HG02678 (cell line): ENCODE measurements around the gene ITGB3.
"Not testable (repeated sequence)": the region's sequence is repeated elsewhere in the genome, so short reads cannot be mapped to it uniquely, and the experiment has no call there.

ENCODE experiments used
- ATAC-seq: cut with Tn5 transposase; IDR thresholded peaks from one replicate; pipeline ENCODE4 v1.9.1; 2021; ENCODE audit warnings: mild to moderate bottlenecking, moderate library complexity; ENCODE audit not compliant: unreplicated experiment

ITGB3 gene

DNA sequence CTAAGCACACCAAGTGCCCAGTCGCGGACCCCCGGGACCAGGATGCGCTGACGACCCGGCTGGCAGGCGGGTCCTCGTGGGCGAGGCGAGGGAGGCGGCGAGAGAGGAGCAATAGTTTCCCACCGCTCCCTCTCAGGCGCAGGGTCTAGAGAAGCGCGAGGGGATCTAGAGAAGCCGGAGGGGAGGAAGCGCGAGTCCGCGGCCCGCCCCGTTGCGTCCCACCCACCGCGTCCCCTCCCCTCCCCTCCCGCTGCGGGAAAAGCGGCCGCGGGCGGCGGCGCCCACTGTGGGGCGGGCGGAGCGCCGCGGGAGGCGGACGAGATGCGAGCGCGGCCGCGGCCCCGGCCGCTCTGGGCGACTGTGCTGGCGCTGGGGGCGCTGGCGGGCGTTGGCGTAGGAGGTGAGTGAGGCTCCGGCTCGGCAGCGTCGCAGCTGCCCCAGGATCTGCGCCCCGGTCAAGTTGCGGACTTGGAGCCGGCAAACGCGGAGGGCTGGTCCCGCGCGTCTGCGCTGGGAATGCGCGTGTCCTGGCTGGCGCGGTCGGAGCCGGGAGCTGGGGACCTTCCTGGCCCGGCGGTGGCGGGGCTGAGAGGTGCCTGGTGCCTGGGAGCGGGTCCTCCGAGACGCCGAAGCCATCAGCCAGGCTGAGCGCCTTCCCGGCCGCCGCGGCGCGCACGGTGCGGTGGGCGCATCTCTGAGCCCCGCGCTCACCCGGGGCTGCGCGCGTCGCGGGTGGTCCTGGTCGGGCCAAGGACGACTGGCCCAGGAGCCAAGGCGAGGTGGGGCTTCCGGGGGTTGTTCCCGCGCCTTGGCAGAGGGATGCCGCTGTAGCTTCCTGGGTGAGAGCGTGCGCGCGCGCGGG lies at the start of gene ITGB3:
Gene ITGB3, plus strand, starts transcription at position 287 of the 862 bp plus-strand sequence. Its CDS starts 35 bp downstream, at position 322.
- peak; percentile 85 for ATAC-seq

DNA sequence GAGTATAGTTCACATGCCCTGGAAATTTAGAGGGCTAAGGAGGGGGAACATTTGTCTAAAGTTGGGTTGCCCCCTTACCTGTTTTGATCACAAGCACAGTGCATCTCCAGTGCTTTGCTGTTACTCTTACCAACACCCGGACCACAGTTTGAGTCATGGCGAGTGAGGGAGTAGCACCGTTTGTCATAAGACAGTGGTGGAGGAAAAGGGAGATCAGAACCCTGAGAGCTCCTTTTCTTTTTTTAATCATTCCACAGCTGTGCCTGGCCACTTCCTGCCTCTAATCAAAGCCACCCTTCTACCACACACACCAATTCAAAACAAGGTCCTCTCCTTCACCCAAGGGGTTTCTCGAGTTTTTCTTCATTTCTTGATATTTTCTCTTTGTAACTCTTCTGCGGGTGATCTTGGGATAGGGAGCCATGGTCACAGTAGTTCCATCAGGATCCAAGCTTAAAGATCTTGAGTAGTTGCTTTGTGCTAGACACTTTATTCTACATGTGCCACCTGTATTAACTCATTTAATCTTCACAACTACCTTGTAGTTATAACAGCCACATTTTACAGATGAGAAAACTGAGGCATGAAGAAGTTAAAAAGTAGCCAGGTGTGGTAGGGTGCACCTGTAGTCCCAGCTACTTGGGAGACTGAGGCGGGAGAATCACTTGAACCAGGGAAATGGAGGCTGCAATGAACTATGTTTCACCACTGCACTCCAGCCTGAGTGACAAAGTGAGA lies 49.5 kb upstream of the ITGB3 start:
- ATAC-seq, result no peak

DNA sequence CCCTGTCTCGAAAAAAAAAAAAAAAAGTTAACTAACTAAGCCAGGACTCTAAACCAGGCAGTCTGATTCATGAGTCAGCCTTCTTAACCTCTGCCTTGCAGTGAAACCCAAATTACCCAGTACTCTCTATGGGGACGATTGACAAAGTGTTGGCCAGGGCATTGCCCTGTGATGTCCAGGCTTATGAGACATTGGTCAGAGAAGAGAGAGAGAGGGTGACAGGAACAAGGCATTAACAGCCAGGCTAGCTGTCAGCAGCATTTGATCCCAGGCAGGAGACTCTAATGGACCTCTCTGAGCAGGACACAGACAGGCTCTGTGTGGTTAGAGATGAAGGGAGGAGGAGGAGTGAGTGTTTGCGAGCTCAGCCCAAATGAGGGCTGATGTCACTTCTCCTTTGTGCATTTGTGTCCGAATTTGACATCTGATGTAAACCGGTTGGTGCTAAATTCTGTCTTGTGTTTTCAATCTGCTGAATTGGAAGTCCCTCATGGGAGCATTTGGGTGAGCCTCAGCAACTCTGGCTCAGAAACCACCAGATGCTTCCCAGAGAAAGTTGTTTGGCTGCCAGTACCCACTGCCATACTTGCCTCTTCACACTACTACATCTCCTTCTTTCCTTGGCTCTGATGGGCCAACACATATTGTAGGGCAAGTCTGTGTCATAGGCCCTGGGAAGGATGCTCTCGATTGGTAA lies 48.8 kb upstream of the ITGB3 start:
- ATAC-seq, result peak; percentile 47

DNA sequence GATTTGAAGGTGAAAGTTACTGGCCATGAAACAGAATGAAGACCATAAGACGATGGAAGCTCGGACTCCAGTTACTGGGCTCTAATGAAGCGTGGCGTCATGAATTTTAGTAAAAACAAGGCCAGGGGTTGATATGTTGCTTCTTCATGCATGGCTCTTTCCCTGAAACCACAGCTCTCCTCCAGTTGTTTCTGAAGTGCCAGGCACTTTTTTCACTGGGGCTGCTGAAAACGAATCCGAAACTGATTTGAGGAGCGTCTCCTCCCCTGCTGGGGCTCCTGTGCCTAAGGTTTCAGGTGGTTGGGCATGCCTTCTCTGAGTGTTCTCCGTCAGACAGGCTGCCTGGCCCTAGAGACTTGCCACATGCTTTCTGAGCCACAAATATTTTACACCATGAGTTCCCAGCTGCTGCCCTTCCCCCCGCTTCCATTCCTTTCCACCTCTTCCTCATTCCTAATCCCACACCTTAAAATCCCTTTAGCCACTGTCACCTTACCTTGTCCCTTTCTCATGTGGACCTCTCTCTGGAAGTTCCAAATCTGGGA lies 48.1 kb upstream of the ITGB3 start:
- ATAC-seq, result peak; percentile 44

DNA sequence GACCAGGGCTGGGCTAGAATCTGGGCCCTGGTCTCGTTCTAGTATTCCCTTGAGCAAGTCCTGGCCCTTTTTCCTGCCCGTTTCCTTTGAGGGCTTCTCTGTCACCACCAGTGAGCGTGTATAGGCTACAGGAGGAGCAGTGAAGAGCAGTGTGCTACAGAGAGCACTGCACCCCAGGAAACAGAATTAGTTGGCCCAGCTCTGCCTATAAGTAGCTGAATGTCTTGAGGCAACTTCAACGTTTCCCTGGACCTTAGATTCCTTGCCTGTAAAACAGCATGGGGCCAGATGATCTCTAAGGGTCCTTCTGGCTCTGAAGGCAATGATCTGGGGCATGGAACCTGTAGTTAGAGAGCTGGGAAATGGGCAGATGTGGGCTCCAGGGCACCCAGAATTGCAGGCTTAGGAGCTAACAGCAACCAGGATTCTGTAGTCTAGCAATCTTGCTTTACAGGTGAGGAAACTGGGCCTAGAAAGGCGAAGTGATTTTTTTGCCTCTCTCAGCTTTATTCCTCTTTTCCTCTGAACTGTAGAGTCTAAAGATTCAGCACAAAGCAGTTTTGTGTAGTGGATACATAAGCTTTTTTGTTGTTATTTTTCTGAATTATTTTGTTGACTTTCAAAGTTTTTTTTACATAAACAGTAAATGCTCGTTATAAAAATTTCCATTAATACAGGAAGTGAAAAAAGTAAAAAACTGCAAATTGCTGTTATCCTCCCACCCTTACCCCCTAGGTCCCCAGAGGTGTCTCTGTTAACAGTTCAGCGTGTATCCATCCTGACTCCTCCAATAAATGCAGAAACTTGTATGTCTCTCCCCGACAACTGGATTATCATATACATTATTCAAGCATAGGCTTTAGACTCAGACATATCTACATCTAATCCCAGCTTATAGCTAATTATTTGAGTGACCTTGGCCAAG lies 46.2 kb upstream of the ITGB3 start:
- ATAC-seq, result no peak

DNA sequence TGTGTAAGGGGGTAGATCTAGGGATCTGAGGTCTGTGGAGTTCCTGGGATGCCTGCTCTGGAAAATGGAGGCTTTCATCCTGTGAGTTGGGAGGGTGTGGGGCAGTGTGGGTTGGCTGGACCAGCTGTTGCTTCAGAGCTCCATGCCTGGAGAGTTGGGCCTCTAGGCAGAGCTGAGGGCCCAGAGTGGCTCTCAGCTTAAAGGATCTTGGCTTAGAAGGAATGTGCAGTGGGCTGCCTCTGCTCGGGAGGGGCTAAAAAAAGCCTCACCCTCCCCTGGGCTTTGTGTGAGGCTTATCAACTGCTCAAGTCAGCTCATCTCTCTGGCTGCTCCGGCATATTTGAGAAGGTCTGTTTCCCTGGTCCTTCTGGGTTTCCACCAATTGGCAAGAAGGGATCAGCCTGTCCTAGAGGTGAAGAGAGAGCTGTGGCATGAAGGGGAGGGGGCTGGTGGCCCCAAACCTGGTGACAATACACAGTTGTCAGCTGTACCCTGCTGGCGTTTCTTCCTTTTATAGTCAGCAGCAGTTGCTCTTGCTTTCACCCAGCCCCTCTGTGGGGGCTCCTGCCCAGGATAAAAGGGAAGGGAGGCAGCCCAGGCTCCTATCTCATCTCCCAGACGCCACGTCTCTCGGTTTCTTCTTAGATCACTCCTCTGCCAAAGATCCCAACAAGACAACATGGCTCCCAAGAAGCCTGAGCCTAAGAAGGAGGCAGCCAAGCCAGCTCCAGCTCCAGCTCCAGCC lies 44.7 kb upstream of the ITGB3 start, which contains the start of gene MYL4:
Gene MYL4, plus strand, starts transcription at position 605 of the 745 bp plus-strand sequence. Its CDS starts 75 bp downstream, at position 680.
- no peak for ATAC-seq

DNA sequence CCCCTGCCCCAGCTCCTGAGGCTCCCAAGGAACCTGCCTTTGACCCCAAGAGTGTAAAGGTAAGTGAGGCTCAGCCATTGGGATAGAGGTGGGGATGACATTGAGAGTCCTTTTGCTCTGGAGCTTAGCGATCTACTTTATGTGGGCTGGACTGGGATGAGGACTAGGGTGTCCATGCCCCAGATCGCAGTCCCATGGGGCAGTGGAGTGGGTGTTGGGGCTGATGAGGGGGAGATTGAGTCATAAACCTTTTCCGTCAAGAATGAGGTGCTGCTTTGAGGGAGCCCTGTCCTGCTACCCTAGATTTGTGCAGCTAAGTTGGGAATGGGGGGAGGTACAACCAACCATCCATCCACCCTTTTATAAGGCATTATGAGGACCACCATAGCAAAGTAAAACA lies 44.1 kb upstream of the ITGB3 start:
- ATAC-seq, result no peak

DNA sequence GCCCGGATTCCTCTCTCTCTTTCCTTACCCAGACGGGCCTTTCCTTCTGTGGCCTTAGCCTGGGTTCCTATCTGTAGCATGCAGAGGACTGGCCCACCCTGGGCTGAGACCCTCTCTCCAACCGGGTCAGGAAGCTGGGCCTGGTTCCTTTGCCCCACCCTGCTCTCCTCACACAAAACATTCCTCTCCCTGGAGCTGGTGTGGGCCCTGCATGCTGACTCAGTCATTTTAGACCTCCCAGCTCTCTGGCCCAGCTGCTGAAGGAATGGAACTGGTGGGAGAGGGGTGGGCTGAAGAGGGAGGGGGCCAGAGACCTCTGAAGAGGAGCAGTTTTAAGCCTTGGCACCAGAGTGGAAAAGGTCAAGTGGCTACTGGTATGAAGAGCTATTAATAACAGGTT lies 43.5 kb upstream of the ITGB3 start:
- no peak for ATAC-seq

DNA sequence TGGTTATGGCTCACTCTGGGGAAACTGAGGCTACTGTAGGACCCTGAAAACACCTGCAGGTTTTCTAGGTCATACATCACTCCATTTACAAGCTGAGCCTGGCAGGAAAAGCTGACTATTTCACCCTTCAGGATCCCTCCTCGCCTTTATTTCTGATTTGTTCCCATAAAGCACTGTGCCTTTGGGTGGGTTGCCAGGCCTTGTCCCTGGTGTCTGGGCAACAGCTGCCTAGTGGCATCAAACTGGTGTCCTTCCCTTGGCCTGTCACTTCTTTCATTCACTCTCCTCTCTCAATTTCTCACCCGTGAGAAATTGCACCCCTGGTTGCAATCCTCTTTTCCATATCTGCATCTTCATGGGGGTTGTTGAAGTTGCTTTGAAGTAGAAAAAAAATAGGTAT lies 42.8 kb upstream of the ITGB3 start:
- no peak for ATAC-seq

DNA sequence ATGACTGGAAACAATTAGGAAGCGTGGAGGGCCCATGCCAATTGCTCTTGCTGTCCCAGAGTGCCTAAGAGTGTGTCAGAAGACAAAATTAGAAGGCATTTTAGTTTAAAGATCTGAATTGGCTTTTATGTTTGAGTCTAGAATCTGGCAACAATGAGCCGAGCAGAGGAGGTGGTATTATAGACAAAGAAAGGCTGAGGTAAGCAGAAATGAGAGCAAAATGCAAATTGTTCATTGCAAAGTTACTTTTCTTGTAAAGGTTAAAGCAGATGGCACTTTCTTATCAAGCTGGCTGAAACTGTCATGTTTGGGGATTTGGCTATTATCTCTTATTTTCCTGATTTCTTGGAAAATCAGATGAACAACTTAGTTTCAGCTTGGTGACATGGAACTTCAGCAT lies 41.2 kb upstream of the ITGB3 start:
- ATAC-seq, result no peak

DNA sequence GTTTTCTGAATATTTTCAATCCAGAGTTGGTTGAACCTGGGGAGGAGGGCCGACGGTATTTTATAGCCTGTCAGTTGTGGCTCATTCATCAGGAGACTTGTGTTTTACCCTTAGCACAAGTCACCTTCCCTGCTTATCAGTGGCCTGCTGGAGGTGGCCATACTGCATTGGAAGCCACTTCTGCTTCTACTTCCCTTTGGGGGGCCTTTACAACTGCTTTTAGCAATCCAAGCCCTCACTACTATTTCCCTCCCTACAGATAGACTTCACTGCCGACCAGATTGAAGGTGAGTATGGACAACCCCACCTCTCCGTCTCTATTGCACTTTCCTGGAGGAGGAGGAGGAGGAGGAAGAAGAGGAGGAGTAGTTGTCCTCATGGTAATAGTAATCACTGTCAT lies 40.1 kb upstream of the ITGB3 start:
- no peak for ATAC-seq

DNA sequence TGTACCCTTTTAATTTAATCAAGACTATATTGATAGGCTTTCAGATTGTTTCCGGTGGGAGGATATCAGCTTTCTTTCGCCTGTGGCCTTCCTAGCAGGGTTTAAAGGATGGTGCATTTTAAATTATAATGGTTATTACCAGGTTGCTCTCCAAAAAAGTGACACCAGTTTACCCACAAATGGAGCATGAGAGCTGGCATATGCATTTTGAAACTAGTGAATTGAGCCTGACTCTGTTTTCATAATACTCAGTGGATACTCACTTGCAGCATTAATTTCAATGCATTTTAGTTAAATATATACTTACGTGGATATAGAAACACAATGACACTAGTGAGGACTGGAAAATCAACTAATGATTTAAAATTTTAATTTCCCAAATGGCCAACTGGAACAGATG lies 38.7 kb upstream of the ITGB3 start:
- ATAC-seq, result no peak

DNA sequence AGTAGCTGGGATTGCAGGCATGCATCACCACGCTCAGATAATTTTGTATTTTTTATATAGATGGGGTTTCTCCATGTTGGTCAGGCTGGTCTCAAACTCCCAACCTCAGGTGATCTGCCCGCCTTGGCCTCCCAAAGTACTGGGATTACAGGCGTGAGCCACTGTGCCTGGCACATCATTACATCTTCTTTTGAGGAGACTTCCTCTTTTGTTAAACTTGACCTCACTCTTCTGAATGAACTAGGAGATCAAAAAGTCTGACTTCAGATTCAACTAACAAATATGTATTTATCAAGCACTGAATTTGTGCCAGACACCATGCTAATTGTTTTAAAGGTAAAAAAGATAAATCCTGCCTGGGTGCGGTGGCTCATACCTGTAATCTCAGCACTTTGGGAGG lies 36.8 kb upstream of the ITGB3 start:
- ATAC-seq, result not testable (repeated sequence)

DNA sequence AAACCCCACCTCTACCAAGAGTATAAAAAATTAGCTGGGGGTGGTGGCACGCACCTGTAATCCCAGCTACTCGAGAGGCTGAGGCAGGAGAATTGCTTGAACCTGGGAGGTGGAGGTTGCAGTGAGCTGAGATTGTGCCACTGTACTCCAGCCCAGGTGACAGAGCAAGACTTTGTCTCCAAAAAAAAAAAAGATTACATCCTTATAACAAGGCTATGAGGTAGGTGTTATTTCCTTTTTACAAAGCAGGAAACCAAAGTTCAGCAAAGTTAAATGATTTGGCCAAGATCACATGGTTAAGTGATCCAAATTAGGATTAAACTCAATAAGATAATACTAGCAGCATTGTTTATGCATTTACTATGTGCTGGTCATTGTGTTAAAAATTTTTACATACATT lies 36.3 kb upstream of the ITGB3 start:
- ATAC-seq, result not testable (repeated sequence)

DNA sequence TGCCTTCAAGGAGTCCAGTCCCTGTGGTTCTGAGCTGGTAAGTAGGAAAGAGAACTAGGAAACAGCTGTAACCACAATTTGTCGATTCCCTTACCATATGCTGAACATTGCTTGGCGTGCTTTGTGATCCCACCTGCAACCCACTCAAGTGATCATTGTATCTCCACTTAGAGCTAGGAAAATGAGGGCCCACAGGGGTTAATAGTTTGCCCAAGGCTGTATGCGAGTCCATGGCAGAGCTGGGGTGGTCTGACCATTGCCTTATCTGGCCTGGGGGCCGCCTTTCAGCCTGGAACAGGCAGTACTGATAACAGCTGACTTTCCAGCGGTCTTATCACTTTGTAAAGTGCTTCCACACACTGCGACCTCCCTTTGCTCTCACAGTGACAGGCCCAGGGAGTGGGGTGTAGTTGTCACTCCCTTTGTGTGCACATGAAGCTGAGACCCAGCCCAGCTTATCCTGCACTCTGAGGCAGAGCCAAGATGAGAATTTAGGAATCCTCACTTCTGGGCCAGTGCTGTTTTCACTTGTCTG lies 34.7 kb upstream of the ITGB3 start:
- no peak for ATAC-seq

DNA sequence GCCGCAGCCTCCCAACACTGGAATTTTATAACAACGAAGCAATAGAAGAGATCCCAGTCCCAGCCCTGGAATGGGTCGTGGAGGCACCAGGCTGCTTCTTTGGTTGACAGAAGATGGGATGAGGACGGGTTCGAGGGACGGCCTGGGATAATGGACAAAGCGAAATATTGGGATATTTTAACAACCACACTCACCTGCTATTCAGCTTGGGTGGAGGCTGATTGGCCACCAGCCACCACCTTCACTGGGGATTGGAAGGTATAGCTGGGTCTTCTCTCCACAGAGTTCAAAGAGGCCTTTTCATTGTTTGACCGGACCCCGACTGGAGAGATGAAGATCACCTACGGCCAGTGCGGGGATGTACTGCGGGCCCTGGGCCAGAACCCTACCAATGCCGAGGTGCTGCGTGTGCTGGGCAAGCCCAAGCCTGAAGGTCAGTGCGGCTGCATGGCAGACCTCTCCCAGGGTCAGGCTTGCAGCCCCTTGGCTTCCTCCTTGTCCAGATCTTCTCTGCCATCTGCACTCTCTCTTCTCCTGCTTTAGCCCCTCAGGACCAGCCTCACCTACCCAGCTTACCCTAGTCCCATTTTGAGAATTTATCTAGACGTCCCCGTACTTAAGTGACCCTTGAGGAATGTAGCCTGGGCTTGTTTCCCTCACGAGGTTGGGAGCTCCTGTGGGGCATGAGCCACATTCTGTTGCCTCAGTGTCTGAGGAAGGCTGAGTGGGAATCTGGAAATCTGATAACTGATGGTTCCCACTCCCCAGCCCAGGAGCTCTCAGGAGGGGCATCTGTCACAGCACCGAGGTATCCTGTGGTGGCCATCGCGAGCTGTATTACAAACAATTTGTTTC lies 33.8 kb upstream of the ITGB3 start:
- ATAC-seq, result no peak

DNA sequence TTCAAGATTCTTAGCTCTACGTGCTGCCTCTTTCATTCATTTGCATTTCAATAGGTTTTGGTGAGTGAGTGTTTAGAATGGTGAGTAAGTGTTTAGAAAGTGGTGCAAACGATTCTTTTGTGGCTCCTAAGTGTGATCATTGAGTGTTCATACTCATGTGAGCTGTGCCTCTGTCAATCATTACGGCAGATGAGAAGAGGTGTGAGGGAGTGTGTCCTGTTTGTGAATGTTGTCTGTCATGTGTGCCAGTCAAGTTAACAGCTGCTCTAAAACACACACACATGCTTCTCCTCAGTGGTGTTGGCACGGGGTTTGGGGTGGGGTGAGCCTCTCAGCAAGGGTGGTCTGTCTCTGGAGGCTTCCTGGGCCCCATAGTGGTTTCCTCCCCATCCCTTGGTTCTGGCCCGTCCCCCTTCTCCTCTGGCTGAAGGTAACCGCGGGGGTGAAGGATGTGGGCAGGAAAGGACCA lies 33.1 kb upstream of the ITGB3 start:
- no peak for ATAC-seq

DNA sequence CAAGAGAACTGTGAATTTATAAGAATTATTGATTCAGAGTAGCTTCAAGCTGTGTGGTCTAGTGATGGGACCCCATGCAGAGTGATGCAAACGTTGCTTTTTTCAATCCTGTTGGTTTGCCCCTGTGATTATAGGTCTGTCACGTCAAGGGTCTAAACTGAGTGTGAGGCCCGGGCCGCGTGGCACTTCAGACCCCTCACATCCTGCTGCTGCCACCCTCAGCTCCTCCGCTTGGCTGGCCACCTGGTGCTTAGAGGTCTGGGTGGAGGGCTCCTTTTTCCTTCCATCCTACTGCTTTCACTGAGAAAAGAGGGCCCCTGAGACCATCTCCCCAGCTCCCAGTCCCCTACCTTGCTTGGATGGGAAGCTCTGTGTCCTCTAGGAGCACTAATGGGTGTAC lies 32.5 kb upstream of the ITGB3 start:
- no peak for ATAC-seq
